Measurements from ENCODE around the gene ESYT2. TPM values are rescaled to one million over a fixed set of nuclear protein-coding genes. Genes with fewer than 3 reads are reported as not detected.

Gene ESYT2
- polyA plus RNA-seq, 1 donor (not counting 4 experiments of a cell fraction or from before 2014, with no cell fraction given) = 45.9 TPM

DNA sequence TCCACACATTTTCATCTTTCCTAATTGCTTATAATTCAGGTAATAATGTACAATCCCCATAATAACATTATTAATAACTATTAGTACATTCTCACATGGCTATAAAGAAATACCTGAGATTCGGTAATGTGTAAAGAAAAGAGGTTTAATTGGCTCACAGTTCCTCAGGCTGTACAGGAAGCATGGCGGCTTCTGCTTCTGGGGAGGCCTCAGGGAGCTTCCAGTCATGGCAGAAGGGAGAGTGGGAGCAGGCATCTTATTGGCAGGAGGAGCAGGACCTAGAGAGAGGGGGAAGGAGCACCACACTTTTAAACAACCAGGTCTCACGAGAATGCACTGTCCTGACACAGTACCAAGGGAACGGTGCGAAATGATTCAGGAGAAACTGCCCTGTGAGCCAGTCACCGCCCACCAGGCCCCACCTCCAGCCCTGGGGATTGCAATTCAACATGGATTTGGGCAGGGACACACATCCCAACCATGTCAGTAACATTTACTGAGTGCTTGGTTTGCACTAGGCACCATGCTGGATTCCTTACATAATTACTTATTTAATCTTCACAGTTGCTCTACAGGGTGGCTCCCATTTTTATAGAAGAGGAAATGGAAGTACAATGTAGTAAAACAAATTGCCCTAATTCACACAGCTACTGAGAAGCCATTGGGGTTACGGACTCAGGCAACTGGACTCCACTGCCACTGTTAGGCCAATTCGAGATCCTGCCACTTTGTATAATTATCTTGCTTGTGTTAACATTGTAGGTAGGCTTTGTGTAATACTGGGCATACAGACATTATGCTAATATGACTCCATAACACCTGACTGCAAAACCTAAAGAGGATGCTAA lies 8.7 kb upstream of the ESYT2 start:
- dilution Hi-C loops (cut with MboI; ENCODE audit: extremely low pct_ligation_motif_present, low sequenced_read_pairs) = no loop called here
- Histone ChIP-seq H3K79me2 (ENCODE audit: control insufficient read depth, insufficient read depth, low read length) (no peaks in the 10 kb centered on the region), H2AFZ (ENCODE audit: control insufficient read depth, low read length) (no peak overlapping the region), H4K20me1 (ENCODE audit: control insufficient read depth, extremely low read depth, insufficient read depth, low read length) (no peaks in the 10 kb centered on the region), H3K4me1 (ENCODE audit: control insufficient read depth, extremely low read depth, insufficient read depth, low read length) (no peaks in the 10 kb centered on the region), H3K36me3 (ENCODE audit: control insufficient read depth in 2 of 2, extremely low read depth in 1 of 2, insufficient read depth in 2 of 2, low read length in 2 of 2) (no peaks in the 10 kb centered on the region), H3K9ac (ENCODE audit: control insufficient read depth, extremely low read depth, insufficient read depth, low read length) (no peak overlapping the region), H3K27me3 (ENCODE audit: control insufficient read depth, extremely low read depth, insufficient read depth, low read length) (no peaks in the 10 kb centered on the region), H3K4me3 (ENCODE audit: control insufficient read depth in 2 of 3, extremely low read depth in 1 of 3, insufficient read depth in 2 of 3, low read depth in 1 of 3, low read length in 3 of 3) (no peak overlapping the region), H3K4me2 (ENCODE audit: control insufficient read depth, extremely low read depth, insufficient read depth, low read depth, low read length) (no peak overlapping the region), H3K9me1 (ENCODE audit: control insufficient read depth, extremely low read depth, insufficient read depth, low read length) (no peaks in the 10 kb centered on the region), H3K27ac (ENCODE audit: control insufficient read depth, insufficient read depth, low read length) (no peak overlapping the region), H3K9me3 (ENCODE audit: control insufficient read depth, low read depth, low read length) (no peaks in the 10 kb centered on the region)
- no peak for FAIRE-seq
- no peak for DNase-seq (ENCODE audit: low read depth, low spot score)
- TF ChIP-seq EZH2 (IDR thresholded peaks at IDR 0.05; ENCODE audit: low read length) = no peak
- TF ChIP-seq, protein P1, sequence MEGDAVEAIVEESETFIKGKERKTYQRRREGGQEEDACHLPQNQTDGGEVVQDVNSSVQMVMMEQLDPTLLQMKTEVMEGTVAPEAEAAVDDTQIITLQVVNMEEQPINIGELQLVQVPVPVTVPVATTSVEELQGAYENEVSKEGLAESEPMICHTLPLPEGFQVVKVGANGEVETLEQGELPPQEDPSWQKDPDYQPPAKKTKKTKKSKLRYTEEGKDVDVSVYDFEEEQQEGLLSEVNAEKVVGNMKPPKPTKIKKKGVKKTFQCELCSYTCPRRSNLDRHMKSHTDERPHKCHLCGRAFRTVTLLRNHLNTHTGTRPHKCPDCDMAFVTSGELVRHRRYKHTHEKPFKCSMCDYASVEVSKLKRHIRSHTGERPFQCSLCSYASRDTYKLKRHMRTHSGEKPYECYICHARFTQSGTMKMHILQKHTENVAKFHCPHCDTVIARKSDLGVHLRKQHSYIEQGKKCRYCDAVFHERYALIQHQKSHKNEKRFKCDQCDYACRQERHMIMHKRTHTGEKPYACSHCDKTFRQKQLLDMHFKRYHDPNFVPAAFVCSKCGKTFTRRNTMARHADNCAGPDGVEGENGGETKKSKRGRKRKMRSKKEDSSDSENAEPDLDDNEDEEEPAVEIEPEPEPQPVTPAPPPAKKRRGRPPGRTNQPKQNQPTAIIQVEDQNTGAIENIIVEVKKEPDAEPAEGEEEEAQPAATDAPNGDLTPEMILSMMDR (optimal IDR thresholded peaks at IDR 0.05 in 1 of 3, IDR thresholded peaks at IDR 0.05 in 1 of 3, conservative IDR thresholded peaks at IDR 0.05 in 1 of 3; ENCODE audit: extremely low read depth in 1 of 3, insufficient read depth in 2 of 3, low read length in 3 of 3) = no peak

DNA sequence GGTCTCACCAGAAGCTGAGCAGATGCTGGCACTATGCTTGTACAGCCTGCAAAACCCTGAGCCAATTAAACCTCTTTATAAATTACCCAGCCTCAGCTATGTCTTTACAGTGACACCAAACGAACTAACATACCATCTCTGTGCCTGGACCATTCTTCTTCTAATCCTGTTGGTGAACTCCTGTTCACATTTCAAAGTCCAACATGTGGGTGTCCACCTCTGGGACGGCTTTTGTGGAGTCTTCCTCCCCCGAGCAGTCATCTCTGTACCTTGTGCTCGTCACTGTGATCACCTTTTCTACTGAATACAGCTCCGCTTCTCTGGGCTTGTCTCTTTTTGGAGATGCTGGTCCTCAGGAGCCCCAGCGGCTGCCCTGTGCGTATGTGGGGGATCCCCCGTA lies 7.4 kb upstream of the ESYT2 start:
- DNase-seq (ENCODE audit: low read depth, low spot score) (no peak), FAIRE-seq (no peak)
- H3K9me3 ChIP-seq (ENCODE audit: control insufficient read depth, low read depth, low read length) = no peaks in the 10 kb centered on the region
- no peaks in the 10 kb centered on the region for H3K4me1 ChIP-seq (ENCODE audit: control insufficient read depth, extremely low read depth, insufficient read depth, low read length)
- no peak overlapping the region for H3K27ac ChIP-seq (ENCODE audit: control insufficient read depth, insufficient read depth, low read length)
- no peak overlapping the region for H3K4me3 ChIP-seq (ENCODE audit: control insufficient read depth in 2 of 3, extremely low read depth in 1 of 3, insufficient read depth in 2 of 3, low read depth in 1 of 3, low read length in 3 of 3)
- no peaks in the 10 kb centered on the region for H4K20me1 ChIP-seq (ENCODE audit: control insufficient read depth, extremely low read depth, insufficient read depth, low read length)
- no peak for TF ChIP-seq EZH2 (IDR thresholded peaks at IDR 0.05; ENCODE audit: low read length)
- TF ChIP-seq, protein P1 (optimal IDR thresholded peaks at IDR 0.05 in 1 of 3, IDR thresholded peaks at IDR 0.05 in 1 of 3, conservative IDR thresholded peaks at IDR 0.05 in 1 of 3; ENCODE audit: extremely low read depth in 1 of 3, insufficient read depth in 2 of 3, low read length in 3 of 3) = no peak
- H2AFZ ChIP-seq (ENCODE audit: control insufficient read depth, low read length) = no peak overlapping the region
- no peaks in the 10 kb centered on the region for H3K79me2 ChIP-seq (ENCODE audit: control insufficient read depth, insufficient read depth, low read length)
- no peak overlapping the region for H3K9ac ChIP-seq (ENCODE audit: control insufficient read depth, extremely low read depth, insufficient read depth, low read length)
- dilution Hi-C loops (cut with MboI; ENCODE audit: extremely low pct_ligation_motif_present, low sequenced_read_pairs) = no loop called here
- no peak overlapping the region for H3K4me2 ChIP-seq (ENCODE audit: control insufficient read depth, extremely low read depth, insufficient read depth, low read depth, low read length)
- H3K36me3 ChIP-seq (ENCODE audit: control insufficient read depth in 2 of 2, extremely low read depth in 1 of 2, insufficient read depth in 2 of 2, low read length in 2 of 2) = no peaks in the 10 kb centered on the region
- H3K27me3 ChIP-seq (ENCODE audit: control insufficient read depth, extremely low read depth, insufficient read depth, low read length) = no peaks in the 10 kb centered on the region
- H3K9me1 ChIP-seq (ENCODE audit: control insufficient read depth, extremely low read depth, insufficient read depth, low read length) = no peaks in the 10 kb centered on the region
